ENCODE results near the gene MYT1.

The MYT1 gene

GRCh38 chr20:64189986-64190385, 25.7 kb downstream of the MYT1 start:
- Histone ChIP-seq H3K4me1 (no peaks in the 10 kb centered on the region), H3K4me3 (no peak overlapping the region), H3K36me3 (no peaks in the 10 kb centered on the region), H3K27ac (no peak overlapping the region), H3K27me3 (peaks cover 0 to 36% of the 10 kb centered on the region in 2 donors), H3K9me3 (no peaks in the 10 kb centered on the region)
- intact Hi-C loops (cut with DNase I; ENCODE audit: low total_unique reads) = no loop called here
- TF ChIP-seq, protein P1, sequence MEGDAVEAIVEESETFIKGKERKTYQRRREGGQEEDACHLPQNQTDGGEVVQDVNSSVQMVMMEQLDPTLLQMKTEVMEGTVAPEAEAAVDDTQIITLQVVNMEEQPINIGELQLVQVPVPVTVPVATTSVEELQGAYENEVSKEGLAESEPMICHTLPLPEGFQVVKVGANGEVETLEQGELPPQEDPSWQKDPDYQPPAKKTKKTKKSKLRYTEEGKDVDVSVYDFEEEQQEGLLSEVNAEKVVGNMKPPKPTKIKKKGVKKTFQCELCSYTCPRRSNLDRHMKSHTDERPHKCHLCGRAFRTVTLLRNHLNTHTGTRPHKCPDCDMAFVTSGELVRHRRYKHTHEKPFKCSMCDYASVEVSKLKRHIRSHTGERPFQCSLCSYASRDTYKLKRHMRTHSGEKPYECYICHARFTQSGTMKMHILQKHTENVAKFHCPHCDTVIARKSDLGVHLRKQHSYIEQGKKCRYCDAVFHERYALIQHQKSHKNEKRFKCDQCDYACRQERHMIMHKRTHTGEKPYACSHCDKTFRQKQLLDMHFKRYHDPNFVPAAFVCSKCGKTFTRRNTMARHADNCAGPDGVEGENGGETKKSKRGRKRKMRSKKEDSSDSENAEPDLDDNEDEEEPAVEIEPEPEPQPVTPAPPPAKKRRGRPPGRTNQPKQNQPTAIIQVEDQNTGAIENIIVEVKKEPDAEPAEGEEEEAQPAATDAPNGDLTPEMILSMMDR (IDR thresholded peaks at IDR 0.05) = no peak
- DNase-seq = no peak

GRCh38 chr20:64191002-64191401, 26.8 kb downstream of the MYT1 start:
- TF ChIP-seq, protein P1 (IDR thresholded peaks at IDR 0.05) = no peak

GRCh38 chr20:64192406-64192805, 28.2 kb downstream of the MYT1 start:
- no peak for DNase-seq
- TF ChIP-seq, protein P1 (IDR thresholded peaks at IDR 0.05) = no peak
- peaks cover 0 to 45% of the 10 kb centered on the region in 2 donors for H3K27me3 ChIP-seq
- no peaks in the 10 kb centered on the region for H3K9me3 ChIP-seq
- H3K4me1 ChIP-seq = no peaks in the 10 kb centered on the region
- no peaks in the 10 kb centered on the region for H3K36me3 ChIP-seq
- no peak overlapping the region for H3K27ac ChIP-seq
- intact Hi-C loops (cut with DNase I; ENCODE audit: low total_unique reads) = no loop called here
- no peak overlapping the region for H3K4me3 ChIP-seq

More at GRCh38 chr20:64191002-64191401, 26.8 kb downstream of the MYT1 start:
- no peak overlapping the region for H3K4me3 ChIP-seq
- no peaks in the 10 kb centered on the region for H3K9me3 ChIP-seq
- H3K27me3 ChIP-seq = peaks cover 0 to 34% of the 10 kb centered on the region in 2 donors
- H3K36me3 ChIP-seq = no peaks in the 10 kb centered on the region
- intact Hi-C loops (cut with DNase I; ENCODE audit: low total_unique reads) = no loop called here
- no peaks in the 10 kb centered on the region for H3K4me1 ChIP-seq
- DNase-seq = no peak
- H3K27ac ChIP-seq = no peak overlapping the region

DNA sequence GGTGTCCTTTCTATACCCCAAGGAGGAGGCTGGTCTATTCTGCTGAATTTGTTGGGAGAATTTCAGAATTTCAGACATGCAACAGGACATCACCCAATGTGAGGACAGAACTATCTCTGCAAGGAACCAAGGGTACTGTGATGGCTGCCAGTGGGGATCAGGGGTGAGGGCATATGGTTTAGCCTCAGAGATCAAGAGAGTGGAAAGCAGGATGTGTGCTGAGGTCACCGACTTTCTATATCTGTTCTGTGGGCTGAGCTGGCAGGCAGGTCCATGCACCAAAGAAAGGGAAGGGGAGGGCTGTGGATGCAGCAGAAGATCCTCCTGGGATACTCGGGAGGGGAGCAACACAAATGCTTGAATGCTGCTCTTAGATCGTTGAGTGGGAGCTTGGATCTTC, 28.8 kb downstream of the MYT1 start:
- no peak for DNase-seq
- Histone ChIP-seq H3K27me3 (peaks cover 0 to 50% of the 10 kb centered on the region in 2 donors), H3K4me1 (no peaks in the 10 kb centered on the region), H3K9me3 (no peaks in the 10 kb centered on the region), H3K27ac (no peak overlapping the region), H3K4me3 (no peak overlapping the region), H3K36me3 (no peaks in the 10 kb centered on the region)
- intact Hi-C loops (cut with DNase I; ENCODE audit: low total_unique reads) = no loop called here
- TF ChIP-seq, protein P1 (IDR thresholded peaks at IDR 0.05) = no peak

GRCh38 chr20:64194269-64194668, 30.0 kb downstream of the MYT1 start:
- Histone ChIP-seq H3K27me3 (peaks cover 0 to 60% of the 10 kb centered on the region in 2 donors), H3K4me1 (no peaks in the 10 kb centered on the region), H3K9me3 (no peaks in the 10 kb centered on the region), H3K4me3 (no peak overlapping the region), H3K27ac (no peak overlapping the region), H3K36me3 (no peaks in the 10 kb centered on the region)
- TF ChIP-seq, protein P1 (IDR thresholded peaks at IDR 0.05) = no peak
- no peak for DNase-seq
- intact Hi-C loops (cut with DNase I; ENCODE audit: low total_unique reads) = no loop called here

DNA sequence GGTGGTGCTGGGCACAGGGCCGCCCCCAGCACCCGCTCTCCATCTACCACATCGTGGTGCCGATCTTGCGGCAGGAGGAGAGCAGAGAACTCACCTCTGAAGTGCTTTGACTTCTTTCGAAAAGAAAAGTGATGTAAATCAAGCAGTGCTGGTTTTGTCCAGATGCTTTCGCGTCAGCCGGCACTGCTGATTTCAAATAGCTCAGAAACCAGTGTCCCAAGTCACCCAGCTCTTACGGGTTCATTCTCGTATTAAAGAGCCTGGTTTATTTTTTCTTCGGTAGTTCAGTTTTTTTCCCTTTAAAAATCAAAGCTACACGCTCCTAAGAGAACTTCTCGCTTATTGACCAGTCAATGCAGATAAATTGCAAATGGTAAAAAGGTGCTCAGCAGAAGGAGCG, 32.1 kb downstream of the MYT1 start:
- Histone ChIP-seq H3K27me3 (peaks cover 0 to 63% of the 10 kb centered on the region in 2 donors), H3K9me3 (no peaks in the 10 kb centered on the region), H3K4me1 (no peaks in the 10 kb centered on the region), H3K4me3 (no peak overlapping the region), H3K36me3 (no peaks in the 10 kb centered on the region), H3K27ac (no peak overlapping the region)
- intact Hi-C loops (cut with DNase I; ENCODE audit: low total_unique reads) = no loop called here
- DNase-seq = no peak
- TF ChIP-seq, protein P1 (IDR thresholded peaks at IDR 0.05) = no peak

Data from tibial artery (tissue), 4 donors.